H1 (cell line): ENCODE data around the gene KRTAP10-7. TPM values are rescaled to one million over a fixed set of nuclear protein-coding genes. Genes with fewer than 3 reads are reported as not detected.

ENCODE experiments used
- CTCF ChIA-PET: fragments of 300-600 bp; sonication (Branson Sonifier 250); formaldehyde crosslinking; loops from one replicate; lab custom pipeline; 2021; ENCODE audit not compliant: partially characterized antibody; lab: Charles Lee
- POLR2A ChIA-PET: fragments of 300-600 bp; sonication (Branson Sonifier 250); formaldehyde crosslinking; loops from one replicate; lab custom pipeline; 2021; ENCODE audit warnings: inconsistent platforms; ENCODE audit not compliant: partially characterized antibody; lab: Charles Lee
- DNase-seq, 2 experiments: peaks; one replicate each; pipeline versions ENCODE4 v3.0.0 to v3.0.0-alpha.2; 2010 to 2022; ENCODE audit warnings: low spot score in 2 of 2, low read depth in 1 of 2, mixed read lengths in 1 of 2
- FAIRE-seq: peaks from 2 replicates; lab custom pipeline; 2011; peaks lifted over from hg19 to GRCh38; lab: Jason Lieb, UNC
- H2AFZ ChIP-seq: 2 replicates; pipeline ENCODE4 v1.8.1; 2012; ENCODE audit warnings: low read length, inconsistent platforms
- H2AK5ac ChIP-seq: 2 replicates; pipeline ENCODE4 v1.6.1; 2013; ENCODE audit warnings: low read depth, low read length
- H2BK120ac ChIP-seq: replicated peaks from 2 replicates; pipeline ENCODE3; 2013; ENCODE audit warnings: low read depth, low read length, inconsistent platforms
- H2BK12ac ChIP-seq: 2 replicates; pipeline ENCODE4 v1.6.1; 2013; ENCODE audit warnings: low read depth, low read length
- H2BK15ac ChIP-seq: 2 replicates; pipeline ENCODE4 v1.6.1; 2013; ENCODE audit warnings: low read length
- H2BK20ac ChIP-seq: 2 replicates; pipeline ENCODE4 v1.6.1; 2013; ENCODE audit warnings: low read length
- H2BK5ac ChIP-seq: 2 replicates; pipeline ENCODE4 v1.6.1; 2013; ENCODE audit warnings: low read depth, low read length
- H3K14ac ChIP-seq: 2 replicates; pipeline ENCODE4 v1.6.1; 2013; ENCODE audit warnings: inconsistent platforms; ENCODE audit not compliant: insufficient read length
- H3K18ac ChIP-seq: 2 replicates; pipeline ENCODE4 v1.6.1; 2013; ENCODE audit warnings: low read length; ENCODE audit errors: extremely low read depth
- H3K23ac ChIP-seq: 2 replicates; pipeline ENCODE4 v1.6.1; 2013; ENCODE audit warnings: inconsistent platforms; ENCODE audit not compliant: insufficient read length
- H3K23me2 ChIP-seq: 2 replicates; pipeline ENCODE4 v1.6.1; 2013; ENCODE audit warnings: low read depth, low read length
- H3K27ac ChIP-seq: 2 replicates; pipeline ENCODE4 v1.6.1; 2011; ENCODE audit warnings: low read depth, low read length, inconsistent platforms
- H3K27me3 ChIP-seq, 4 experiments: replicated peaks in 1 of 4; 1 replicate in 1 of 4; 2 replicates in 3 of 4; pipeline versions ENCODE4 v1.6.1 to v1.8.1; 2011 to 2013; ENCODE audit warnings: low read length in 3 of 4, mild to moderate bottlenecking in 3 of 4, inconsistent platforms in 2 of 4, mixed read lengths in 2 of 4, moderate library complexity in 1 of 4; ENCODE audit not compliant: control insufficient read depth in 3 of 4, insufficient read depth in 3 of 4; ENCODE audit errors: extremely low read depth in 1 of 4
- H3K36me3 ChIP-seq, 4 experiments: 2 replicates each; pipeline versions ENCODE4 v1.6.1 to v1.8.1; 2011 to 2013; ENCODE audit warnings: mild to moderate bottlenecking in 4 of 4, low read length in 3 of 4, moderate library complexity in 2 of 4, control low read depth in 1 of 4, inconsistent platforms in 1 of 4; ENCODE audit not compliant: insufficient read depth in 4 of 4, control insufficient read depth in 2 of 4
- H3K4ac ChIP-seq: replicated peaks from 2 replicates; pipeline ENCODE3; 2013; ENCODE audit warnings: low read length, low read depth, mixed read lengths, inconsistent platforms; ENCODE audit not compliant: insufficient read length
- H3K4me1 ChIP-seq, 4 experiments: replicated peaks in 1 of 4; 1 replicate in 1 of 4; 2 replicates in 3 of 4; pipeline versions ENCODE4 v1.6.1 to v1.8.1; 2011 to 2013; ENCODE audit warnings: low read length in 3 of 4, inconsistent platforms in 2 of 4, mixed read lengths in 1 of 4; ENCODE audit not compliant: insufficient read depth in 4 of 4, control insufficient read depth in 3 of 4
- H3K4me2 ChIP-seq, 2 experiments: 2 replicates each; pipeline versions ENCODE4 v1.6.1 to v1.8.1; 2011 to 2013; ENCODE audit warnings: low read depth in 2 of 2, low read length in 2 of 2, control low read depth in 1 of 2, inconsistent platforms in 1 of 2, mild to moderate bottlenecking in 1 of 2; ENCODE audit not compliant: insufficient read depth in 1 of 2
- H3K4me3 ChIP-seq, 4 experiments: fragments of 200-600, 300-600 bp in 1 of 4; sonication (generic), shearing (Covaris generic), sonication (Bioruptor Twin) in 1 of 4; 2 replicates each; pipeline versions ENCODE4 v1.5.1 to v1.8.1; 2011 to 2016; ENCODE audit warnings: low read length in 4 of 4, low read depth in 3 of 4, control low read depth in 2 of 4, inconsistent platforms in 2 of 4, mild to moderate bottlenecking in 2 of 4, mixed read lengths in 1 of 4, moderate library complexity in 1 of 4; ENCODE audit not compliant: insufficient read depth in 2 of 4; ENCODE audit errors: extremely low read depth in 1 of 4
- H3K56ac ChIP-seq: replicated peaks from 2 replicates; pipeline ENCODE3; 2013; ENCODE audit warnings: low read depth, mild to moderate bottlenecking, mixed read lengths, low read length, inconsistent platforms; ENCODE audit not compliant: insufficient read length
- H3K79me1 ChIP-seq: 2 replicates; pipeline ENCODE4 v1.6.1; 2013; ENCODE audit warnings: low read depth, low read length, control low read depth
- H3K79me2 ChIP-seq, 2 experiments: 2 replicates each; pipeline versions ENCODE4 v1.6.1 to v1.8.1; 2012 to 2013; ENCODE audit warnings: low read length in 2 of 2, mild to moderate bottlenecking in 2 of 2, inconsistent platforms in 1 of 2; ENCODE audit not compliant: insufficient read depth in 2 of 2, control insufficient read depth in 1 of 2
- H3K9ac ChIP-seq, 4 experiments: replicated peaks in 1 of 4; 1 replicate in 1 of 4; 2 replicates in 3 of 4; pipeline versions ENCODE4 v1.6.1 to v1.8.1; 2011 to 2013; ENCODE audit warnings: low read depth in 3 of 4, low read length in 3 of 4, control low read depth in 2 of 4, mild to moderate bottlenecking in 2 of 4, moderate library complexity in 2 of 4, inconsistent platforms in 1 of 4; ENCODE audit errors: extremely low read depth in 1 of 4
- H3K9me3 ChIP-seq, 2 experiments: 2 replicates each; pipeline versions ENCODE4 v1.6.1 to v1.8.1; 2012 to 2013; ENCODE audit warnings: mild to moderate bottlenecking in 2 of 2, moderate library complexity in 2 of 2, control low read depth in 1 of 2, inconsistent platforms in 1 of 2, low read depth in 1 of 2, low read length in 1 of 2, mixed read lengths in 1 of 2; ENCODE audit not compliant: insufficient read depth in 2 of 2
- H4K20me1 ChIP-seq, 2 experiments: replicated peaks in 1 of 2; 2 replicates each; pipeline versions ENCODE3 to v1.8.1; 2011 to 2013; ENCODE audit warnings: inconsistent platforms in 2 of 2, low read length in 2 of 2, mild to moderate bottlenecking in 1 of 2; ENCODE audit not compliant: insufficient read depth in 2 of 2, control insufficient read depth in 1 of 2
- H4K5ac ChIP-seq: 2 replicates; pipeline ENCODE4 v1.6.1; 2013; ENCODE audit warnings: low read length, low read depth, mixed read lengths, inconsistent platforms; ENCODE audit not compliant: insufficient read length
- H4K8ac ChIP-seq: 2 replicates; pipeline ENCODE4 v1.8.0; 2013; ENCODE audit warnings: mild to moderate bottlenecking, moderate library complexity, low read length, inconsistent platforms; ENCODE audit not compliant: insufficient read depth; ENCODE audit errors: extremely low read depth
- H4K91ac ChIP-seq: replicated peaks from 2 replicates; pipeline ENCODE3; 2013; ENCODE audit warnings: low read length, mixed read lengths, inconsistent platforms; ENCODE audit not compliant: insufficient read length
- BACH1 ChIP-seq: IDR thresholded peaks from 2 replicates; pipeline ENCODE4 v1.6.1; 2012; ENCODE audit warnings: low read length, improper control_type of control experiment
- BCL11A ChIP-seq, 2 experiments: IDR thresholded peaks; one replicate each; pipeline ENCODE4 v1.6.1; 2011; ENCODE audit warnings: low read depth in 2 of 2, low read length in 2 of 2, mild to moderate bottlenecking in 2 of 2
- CHD2 ChIP-seq: IDR thresholded peaks from 2 replicates; pipeline ENCODE4 v1.6.1; 2012; ENCODE audit warnings: low read length, improper control_type of control experiment
- EGR1 ChIP-seq: IDR thresholded peaks from 2 replicates; pipeline ENCODE4 v1.6.1; 2011; ENCODE audit warnings: low read depth, low read length, borderline replicate concordance
- FOSL1 ChIP-seq: IDR thresholded peaks from 2 replicates; pipeline ENCODE4 v1.6.1; 2011; ENCODE audit warnings: mild to moderate bottlenecking, low read depth, low read length, moderate library complexity; ENCODE audit not compliant: insufficient read depth
- KDM4A ChIP-seq: IDR thresholded peaks from one replicate; pipeline ENCODE4 v1.7.1; 2012; ENCODE audit warnings: low read depth, mild to moderate bottlenecking, moderate library complexity, low read length, inconsistent platforms; ENCODE audit not compliant: severe bottlenecking
- POU5F1 ChIP-seq: IDR thresholded peaks from 2 replicates; pipeline ENCODE4 v1.6.1; 2011; ENCODE audit warnings: low read depth, mild to moderate bottlenecking, low read length, moderate library complexity
- RFX5 ChIP-seq: IDR thresholded peaks from 2 replicates; pipeline ENCODE4 v1.6.1; 2011; ENCODE audit warnings: low read depth, low read length, improper control_type of control experiment, borderline replicate concordance
- SP2 ChIP-seq: IDR thresholded peaks from 2 replicates; pipeline ENCODE4 v1.6.1; 2012; ENCODE audit warnings: mild to moderate bottlenecking, low read length, inconsistent platforms
- TAF7 ChIP-seq: optimal IDR thresholded peaks from 2 replicates; pipeline ENCODE3; 2011; ENCODE audit warnings: low read depth, mild to moderate bottlenecking, inconsistent platforms, low read length, moderate library complexity, borderline replicate concordance
- ZNF274 ChIP-seq: IDR thresholded peaks from 2 replicates; pipeline ENCODE4 v1.7.0; 2012; ENCODE audit warnings: low read length, borderline replicate concordance; ENCODE audit errors: extremely low read depth
- WGBS, 2 experiments: shearing (Covaris generic) in 1 of 2; methylation state at CpG; one replicate each; pipeline versions ENCODE4 v1.1.6 to v1.1.7; 2013 to 2015; ENCODE audit warnings: low lambda C conversion rate in 2 of 2, mixed read lengths in 2 of 2, inconsistent platforms in 1 of 2, low coverage in 1 of 2, missing lambda C conversion rate in 1 of 2; ENCODE audit not compliant: insufficient replicate concordance in 2 of 2, insufficient coverage in 1 of 2, insufficient read length in 1 of 2; ENCODE audit errors: extremely low coverage in 1 of 2, missing lambda C conversion rate in 1 of 2; 5-methylcytosine and 5-hydroxymethylcytosine counted together
- polyA plus RNA-seq, 7 experiments: library from polyadenylated mRNA; depleted of rRNA in 3 of 7; stranded (reverse) in 5 of 7; unstranded in 2 of 7; fragments of >200 nt in 5 of 7; fragments of 200-250 nt in 2 of 7; gene quantifications; 1 replicate in 5 of 7; 2 replicates in 1 of 7; 4 replicates in 1 of 7; pipeline versions ENCODE4 v1.2.1 to v1.2.3, GENCODE V29; 2011 to 2013; ENCODE audit warnings: missing spikeins in 2 of 7, mixed read lengths in 2 of 7
- total RNA-seq: library from RNA; stranded (reverse); fragmentation: NEBNext Ultra II Directional; extraction: Animal tissue kit (Norgen Biotek cat#: 25700); gene quantifications from 2 replicates; pipeline ENCODE4 v1.2.1, GENCODE V29; 2021
- TF ChIP-seq, protein P1 (sequence below): IDR thresholded peaks from 2 replicates; pipeline ENCODE4 v1.6.1; 2011; ENCODE audit warnings: low read length, improper control_type of control experiment

The KRTAP10-7 gene
- total and polyA plus RNA-seq, 2 of the 8 experiments (the other 6 are each of a cell fraction or from before 2014, with no cell fraction given): not detected

DNA sequence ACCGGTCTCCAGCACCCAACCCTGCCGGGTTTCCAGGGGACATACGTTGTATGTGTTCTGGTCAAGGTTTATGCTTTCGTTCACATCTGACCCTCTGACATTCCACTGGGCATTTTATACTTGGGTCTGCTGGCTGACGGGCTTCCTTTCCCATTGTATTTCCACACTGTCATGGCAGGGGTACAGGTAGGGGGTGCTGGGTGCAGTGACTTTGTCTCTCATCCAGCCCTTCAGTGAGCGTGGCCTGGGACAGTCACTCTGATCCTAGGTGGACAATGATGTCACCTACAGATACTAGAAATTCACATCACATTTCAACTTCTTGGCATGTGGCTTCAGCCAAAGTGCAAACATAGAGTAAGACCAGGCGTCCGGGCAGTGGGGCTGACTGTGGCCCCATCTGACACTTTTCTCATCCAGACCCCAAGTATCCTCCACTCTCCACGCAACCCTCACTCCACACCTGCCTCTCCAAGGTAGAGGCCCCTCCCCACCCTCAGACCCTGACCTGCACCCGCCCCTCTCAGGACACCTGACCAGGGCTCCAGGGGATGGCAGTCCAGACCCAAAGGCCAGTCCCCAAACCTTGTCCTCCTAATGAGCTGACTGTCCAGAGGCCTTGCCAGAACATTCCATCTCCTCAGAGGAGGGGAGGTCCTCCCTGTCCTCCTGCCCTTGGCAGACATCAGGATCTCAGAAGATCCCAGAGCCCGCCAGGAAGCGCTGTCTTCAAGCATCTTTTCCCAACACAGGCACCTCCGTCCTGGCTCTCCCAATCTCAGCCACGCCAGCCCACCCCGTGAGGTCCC, 36.0 kb downstream of the KRTAP10-7 start:
- Histone ChIP-seq H2BK120ac (no peak overlapping the region), H2BK12ac (no peak overlapping the region), H3K18ac (no peak overlapping the region), H3K56ac (no peak overlapping the region), H2BK15ac (no peak overlapping the region), H3K9me3 (peaks cover 3 to 10% of the 10 kb centered on the region in 2 experiments; a peak in 3 of 4 replicates), H2AK5ac (no peak overlapping the region), H3K79me1 (no peaks in the 10 kb centered on the region), H3K9ac (no peak overlapping the region), H3K36me3 (no peaks in the 10 kb centered on the region), H3K4me3 (no peak overlapping the region), H3K79me2 (no peaks in the 10 kb centered on the region), H3K4ac (no peak overlapping the region), H3K23me2 (no peaks in the 10 kb centered on the region), H4K8ac (no peak overlapping the region; the same call in 1 of the 2 replicates), H3K14ac (no peak overlapping the region), H3K27me3 (no peaks in the 10 kb centered on the region), H4K20me1 (peaks cover 0 to 3% of the 10 kb centered on the region in 2 experiments), H3K4me1 (no peaks in the 10 kb centered on the region; a peak in 1 of 7 replicates), H3K23ac (no peak overlapping the region), H4K91ac (no peak overlapping the region), H2BK20ac (no peak overlapping the region), H4K5ac (no peak overlapping the region), H2BK5ac (0 out of 2 replicates have a peak overlapping the region, but pooled peaks have one; percentile 9), H3K27ac (no peak overlapping the region), H3K4me2 (no peak overlapping the region), H2AFZ (no peak overlapping the region)
- DNase-seq (no peak), FAIRE-seq (no peak)
- no peak for TF ChIP-seq RFX5
- TF ChIP-seq, protein P1, sequence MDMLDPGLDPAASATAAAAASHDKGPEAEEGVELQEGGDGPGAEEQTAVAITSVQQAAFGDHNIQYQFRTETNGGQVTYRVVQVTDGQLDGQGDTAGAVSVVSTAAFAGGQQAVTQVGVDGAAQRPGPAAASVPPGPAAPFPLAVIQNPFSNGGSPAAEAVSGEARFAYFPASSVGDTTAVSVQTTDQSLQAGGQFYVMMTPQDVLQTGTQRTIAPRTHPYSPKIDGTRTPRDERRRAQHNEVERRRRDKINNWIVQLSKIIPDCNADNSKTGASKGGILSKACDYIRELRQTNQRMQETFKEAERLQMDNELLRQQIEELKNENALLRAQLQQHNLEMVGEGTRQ: no peak
- no peak for TF ChIP-seq CHD2
- no peak for TF ChIP-seq SP2
- no peak for TF ChIP-seq BACH1
- TF ChIP-seq KDM4A: no peak
- no peak for TF ChIP-seq ZNF274
- no peak for TF ChIP-seq FOSL1
- no peak for TF ChIP-seq TAF7
- TF ChIP-seq BCL11A (IDR thresholded peaks at IDR 0.05; ENCODE audit: low read depth in 2 of 2, low read length in 2 of 2): no peak
- no peak for TF ChIP-seq EGR1
- no peak for TF ChIP-seq POU5F1
- CTCF ChIA-PET: no interaction called here
- WGBS, 2 experiments: 86% methylated on average over 13 of the region's 15 CpGs; no CpG with 5 or more reads in 1 of the 2 experiments
- POLR2A ChIA-PET: no interaction called here
